HG03520 (cell line): ENCODE results near the gene SMYD3.

Experiments
- ATAC-seq: cut with Tn5 transposase; IDR thresholded peaks from one replicate; pipeline ENCODE4 v1.9.1; 2021; ENCODE audit warnings: mild to moderate bottlenecking, moderate library complexity; ENCODE audit not compliant: unreplicated experiment

SMYD3 gene

DNA sequence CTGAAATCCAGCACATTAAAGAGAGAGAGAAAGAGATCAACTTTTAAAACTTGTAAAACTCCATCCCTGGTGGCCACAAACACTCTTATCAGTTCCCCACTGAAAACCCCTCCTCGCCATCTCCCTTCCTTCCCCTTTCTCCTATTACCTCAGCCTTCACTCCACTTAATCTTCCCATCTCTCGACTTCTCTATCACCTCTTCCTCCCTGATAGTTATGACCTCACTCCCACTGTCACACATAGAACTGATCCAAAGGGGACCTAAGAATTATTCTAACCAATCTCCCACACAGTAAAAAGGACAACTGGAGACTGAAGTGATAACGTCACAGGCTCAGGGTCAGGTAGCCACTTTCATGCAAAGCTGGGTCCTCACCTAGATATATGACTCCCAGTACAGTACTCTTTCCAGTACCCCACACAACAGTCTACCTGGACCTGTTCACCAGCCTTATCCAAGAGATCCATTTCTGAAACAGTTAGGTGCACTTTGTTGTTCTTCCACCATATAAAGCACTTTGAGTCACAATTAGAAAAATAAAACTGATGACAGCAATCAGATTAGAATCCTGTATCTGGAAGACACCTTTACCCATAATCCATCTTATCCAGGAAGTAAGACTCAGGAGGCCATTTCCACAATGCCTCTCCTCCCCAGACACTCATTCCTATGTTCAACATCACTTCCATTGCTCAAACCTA is 324.8 kb downstream of the SMYD3 start:
- ATAC-seq: no peak

DNA sequence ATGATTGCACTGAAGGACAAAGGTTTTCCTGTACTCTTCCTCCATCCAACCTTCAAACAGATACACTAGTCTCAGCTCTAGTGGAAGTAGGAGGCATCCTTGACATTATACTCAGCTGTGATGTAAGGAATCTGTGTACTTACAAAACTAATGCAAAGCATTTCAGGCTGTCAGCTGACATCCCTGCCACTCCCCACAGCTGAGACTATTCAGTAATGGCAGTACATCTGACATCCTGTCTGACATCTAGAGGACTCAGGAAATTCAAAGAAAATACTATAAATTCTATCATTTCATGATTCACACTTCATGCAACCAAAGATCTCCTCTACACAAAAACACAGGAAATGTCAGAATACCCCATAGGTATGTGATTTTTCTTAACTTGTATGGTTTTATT is 325.8 kb downstream of the SMYD3 start:
- ATAC-seq: no peak

DNA sequence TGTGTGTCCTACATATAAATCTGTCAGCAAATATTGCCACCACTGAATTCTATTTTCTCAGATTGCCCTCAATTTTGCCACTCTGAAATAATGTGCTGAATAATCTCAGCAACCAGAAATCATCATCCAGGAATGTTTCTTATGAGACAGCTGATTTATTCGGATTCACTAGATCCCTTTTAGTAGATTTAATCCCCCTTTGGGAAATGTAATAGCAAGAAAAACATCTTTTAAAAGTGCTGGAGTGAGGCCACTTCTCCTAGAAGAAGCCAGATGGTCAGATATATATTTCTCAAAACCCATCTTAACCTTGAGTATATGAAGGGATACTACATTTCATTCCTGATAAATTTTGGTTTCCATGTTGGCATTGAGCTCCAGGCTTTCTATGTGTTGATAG is 327.7 kb downstream of the SMYD3 start:
- no peak for ATAC-seq

DNA sequence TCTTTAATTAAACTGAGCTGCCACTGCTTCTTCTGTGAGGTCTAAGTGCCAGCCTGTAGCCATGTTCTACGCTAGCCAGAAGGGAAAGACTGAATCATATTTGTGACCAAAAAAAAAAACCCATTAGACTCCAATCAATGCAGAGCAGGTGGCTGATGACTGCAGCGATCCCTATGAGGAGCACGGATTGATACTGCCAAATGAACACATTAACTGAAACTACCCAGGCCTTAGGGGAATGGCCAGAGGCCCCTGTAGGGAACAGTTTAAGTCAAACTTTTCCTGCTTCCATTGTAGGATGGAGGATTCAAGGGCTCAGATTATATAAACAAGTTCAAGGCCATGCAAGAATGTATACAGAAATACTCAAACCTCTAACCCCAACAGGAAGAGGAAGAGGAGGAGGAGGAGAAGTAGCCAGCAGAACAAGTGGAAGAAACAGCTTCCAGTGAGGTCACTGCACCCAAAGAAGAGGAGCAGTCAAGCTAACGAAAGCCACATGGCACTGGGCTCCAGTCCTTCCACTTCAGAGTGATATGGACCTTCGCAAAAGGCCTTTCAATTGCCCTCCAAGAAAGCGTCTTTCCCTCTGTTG is 328.3 kb downstream of the SMYD3 start:
- no peak for ATAC-seq

DNA sequence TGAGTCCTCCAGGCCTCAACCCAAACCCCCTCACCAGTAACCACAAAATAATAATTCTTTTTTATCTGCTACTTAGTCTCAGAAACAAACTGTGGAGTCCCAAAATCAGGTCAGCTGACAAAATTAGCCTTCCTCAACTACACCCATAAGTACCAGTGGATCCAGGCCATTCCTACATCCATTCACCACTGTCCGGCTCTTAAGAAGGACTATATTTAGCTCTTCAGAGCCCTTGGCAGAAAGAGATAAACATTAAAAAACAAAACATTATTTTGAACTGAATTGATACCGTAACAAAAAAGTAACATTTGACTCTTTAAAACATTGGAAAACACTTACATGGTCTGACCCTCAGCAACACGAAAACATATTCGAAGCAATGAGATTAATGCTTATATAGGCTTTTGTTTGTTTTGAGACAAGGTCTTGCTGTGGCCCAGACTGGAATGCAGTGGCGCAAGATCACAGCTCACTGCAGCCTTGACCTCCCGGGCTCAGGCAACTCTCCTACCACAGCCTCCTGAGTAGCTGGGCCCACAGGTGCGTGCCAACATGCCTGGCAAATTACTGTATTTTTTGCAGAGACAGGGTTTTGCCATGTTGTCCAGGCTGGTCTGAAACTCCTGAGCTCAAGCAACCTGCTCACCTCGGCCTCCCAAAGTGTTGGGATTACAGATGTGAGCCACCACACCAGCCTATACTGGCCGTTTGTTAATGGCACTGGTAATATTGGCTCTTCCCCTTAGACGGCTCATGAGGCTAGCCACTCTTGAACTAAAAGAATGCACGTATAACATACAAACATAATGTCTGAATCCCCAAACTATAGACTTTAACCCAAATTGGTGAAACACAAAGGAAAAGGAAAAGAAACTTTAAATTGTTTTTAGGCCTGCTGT is 330.7 kb downstream of the SMYD3 start:
- ATAC-seq: no peak

DNA sequence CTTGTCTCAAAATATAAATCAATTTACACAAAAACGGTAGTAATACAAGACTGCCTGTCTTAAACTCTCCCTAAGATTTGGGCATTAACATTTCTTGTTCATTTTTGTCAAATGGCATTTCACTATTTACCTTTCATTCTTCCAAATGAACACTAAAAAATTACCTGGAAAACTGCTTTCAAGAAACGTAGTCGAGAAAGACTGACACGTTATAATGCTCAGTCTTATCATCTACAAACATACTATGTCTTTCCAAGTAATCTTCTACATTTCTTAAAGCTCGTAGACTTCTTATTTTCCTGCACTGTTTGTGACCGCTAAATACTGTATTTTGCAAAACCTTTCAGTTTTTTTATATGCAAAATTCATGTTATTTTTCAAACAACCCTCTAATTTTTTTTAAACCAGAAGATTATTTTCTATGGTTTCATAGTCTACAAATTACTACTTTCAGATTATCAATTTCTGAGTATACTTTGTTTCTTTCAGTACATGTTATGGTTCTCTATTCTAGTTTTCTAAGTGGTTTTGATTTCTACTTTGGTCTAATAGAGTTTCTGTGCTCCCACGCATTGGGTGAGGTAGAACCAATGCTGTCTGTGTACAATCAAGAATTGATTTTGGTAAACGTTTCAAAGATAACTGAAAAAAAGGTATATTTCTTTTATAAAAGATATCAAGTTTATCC is 336.4 kb downstream of the SMYD3 start:
- peak; percentile 83 for ATAC-seq

DNA sequence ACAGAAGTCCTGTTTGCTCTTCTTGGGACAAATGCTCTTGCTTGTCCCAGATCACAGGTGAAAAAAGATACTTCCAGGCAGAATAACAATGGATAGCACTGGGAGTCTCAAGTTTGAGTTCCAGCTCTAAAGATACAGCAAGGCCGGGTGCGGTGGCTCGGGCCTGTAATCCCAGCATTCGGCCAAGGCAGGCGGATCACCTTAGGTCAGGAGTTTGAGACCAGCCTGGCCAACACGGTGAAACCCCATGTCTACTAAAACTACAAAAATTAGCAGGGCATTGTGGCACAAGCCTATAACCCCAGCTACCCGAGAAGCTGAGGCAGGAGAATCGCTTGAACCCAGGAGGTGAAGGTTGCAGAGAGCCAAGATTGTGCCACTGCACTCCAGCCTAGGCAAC is 337.6 kb downstream of the SMYD3 start:
- no peak for ATAC-seq

DNA sequence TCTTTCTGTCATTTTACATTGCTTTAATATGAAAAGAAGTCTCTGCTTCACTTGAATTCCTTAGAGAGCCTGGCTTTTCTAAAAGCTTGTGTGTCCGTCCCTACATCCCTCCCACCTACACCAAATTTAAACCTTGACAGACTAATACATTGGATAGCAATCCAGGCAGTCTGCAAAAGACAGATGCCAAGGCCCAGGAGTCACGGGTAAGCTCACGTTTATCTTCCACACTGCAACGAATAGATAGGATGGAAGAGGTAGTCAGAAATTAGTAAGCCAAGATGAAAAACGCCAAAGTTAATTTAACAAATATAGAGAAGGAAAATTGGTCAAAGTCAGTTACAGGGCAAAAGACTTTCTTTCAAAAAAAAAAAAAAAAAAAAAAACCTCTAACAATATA is 338.1 kb downstream of the SMYD3 start:
- ATAC-seq: no peak

DNA sequence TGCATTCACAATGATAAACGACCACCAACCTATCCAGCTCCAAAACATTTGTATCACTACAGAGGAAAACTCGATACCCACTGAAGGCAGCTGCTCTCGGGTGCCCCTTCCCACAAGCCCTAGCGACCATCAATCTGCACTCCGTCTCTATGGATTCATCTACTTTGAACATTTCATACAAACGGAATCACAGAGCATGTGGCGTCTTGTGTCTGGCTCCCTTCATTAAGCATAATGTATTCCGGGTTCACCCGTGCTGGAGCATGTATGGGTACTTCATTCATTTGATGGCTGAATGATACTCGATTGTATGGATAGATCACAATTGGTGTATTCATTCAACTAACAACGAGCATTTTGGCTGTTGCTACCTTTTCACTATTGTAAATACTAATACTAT is 340.2 kb downstream of the SMYD3 start:
- ATAC-seq: no peak

DNA sequence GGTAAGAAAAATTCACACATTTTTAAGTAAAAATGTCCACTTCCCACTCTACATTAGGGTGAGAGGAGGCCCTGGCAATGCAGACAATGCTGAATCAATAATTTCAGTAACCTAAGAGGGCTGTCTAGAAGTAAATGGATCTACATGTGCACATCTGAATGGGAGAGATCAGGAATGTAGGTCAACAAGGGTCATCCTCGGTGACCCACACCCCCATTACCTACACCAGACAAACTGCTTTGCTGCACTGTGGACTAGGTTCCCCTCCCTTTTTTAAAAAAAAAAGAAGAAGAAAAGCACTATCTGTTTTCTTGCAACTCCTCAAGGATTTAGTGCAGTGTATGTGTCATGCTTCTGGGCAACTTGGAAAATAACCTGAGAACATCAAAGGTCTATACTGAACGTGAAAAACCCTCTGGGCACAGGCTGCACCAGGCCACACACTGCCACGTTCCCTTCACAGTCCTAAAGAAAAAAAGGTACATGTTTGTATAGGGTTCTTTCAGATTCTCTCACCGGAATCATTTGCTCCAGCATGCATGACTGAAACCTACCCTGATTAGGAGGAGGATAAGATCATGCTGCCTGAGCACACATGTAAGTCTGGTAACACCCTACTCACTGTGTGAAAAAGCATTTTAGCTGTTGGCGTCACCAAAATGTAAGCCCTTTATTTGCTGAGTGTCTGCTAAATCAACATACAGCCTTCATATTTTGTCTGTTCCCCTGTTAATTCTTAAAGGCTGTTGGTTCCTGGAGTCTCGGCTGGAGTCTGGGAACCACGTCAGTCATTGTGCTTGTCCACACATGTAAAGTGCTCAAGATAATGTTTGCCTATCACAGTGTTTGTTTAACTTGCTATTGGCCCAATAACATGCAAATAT is 341.0 kb downstream of the SMYD3 start:
- ATAC-seq: no peak

DNA sequence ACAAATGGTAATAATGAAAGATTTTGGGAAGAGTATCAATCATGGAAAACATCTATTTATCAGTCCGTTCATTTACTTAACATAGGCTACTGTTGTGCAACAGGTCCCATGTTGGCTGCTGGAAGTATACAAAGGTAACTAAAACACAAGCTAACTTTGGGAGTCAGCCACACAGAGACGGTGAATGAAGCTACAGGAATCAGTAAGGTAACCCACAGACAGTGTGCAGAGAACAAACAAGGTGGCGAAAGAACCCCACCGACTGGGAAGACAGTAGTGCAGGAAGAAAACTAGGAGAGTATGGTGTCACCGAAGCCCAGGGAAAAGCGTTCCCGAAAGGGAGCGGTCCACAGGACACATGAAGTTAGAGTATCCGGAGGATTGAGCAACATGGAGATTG is 342.3 kb downstream of the SMYD3 start:
- ATAC-seq: no peak

DNA sequence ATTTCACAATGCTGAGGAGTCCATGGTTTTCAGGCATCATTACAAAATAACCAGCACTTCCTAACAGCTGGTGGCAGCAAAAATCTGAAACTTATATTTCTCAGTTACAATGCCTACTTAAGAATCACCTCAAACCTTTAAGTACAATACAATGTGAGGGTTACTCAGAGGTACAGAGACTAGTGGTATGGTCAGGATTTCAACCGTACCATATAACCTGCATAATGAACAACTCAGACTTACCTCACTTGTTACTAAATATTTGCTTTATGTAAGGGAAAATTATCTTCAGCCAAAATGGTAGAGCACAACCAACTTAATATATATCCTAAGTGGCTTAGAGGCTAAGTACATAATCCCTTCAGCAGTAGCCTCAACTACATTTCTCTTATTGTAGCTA is 344.5 kb downstream of the SMYD3 start:
- no peak for ATAC-seq

DNA sequence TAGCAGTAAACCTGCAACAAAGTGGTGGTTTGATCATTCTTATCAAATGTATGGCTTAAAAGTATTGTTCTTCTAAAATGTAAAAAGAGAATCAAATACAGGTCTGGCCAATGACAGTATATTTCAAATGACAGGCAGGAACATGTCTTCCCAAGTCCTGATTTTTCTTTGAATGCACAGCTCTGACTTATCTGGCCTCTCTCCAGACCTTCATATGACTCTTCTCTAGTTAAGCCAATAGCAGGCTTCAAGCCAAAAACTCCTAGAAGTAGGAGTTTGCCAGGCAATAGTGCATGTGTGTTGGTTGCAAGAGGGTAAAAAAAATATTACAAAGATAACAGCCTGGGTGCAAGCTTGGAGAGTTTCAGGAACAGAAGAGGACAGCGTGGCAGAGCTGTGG is 345.5 kb downstream of the SMYD3 start:
- no peak for ATAC-seq

DNA sequence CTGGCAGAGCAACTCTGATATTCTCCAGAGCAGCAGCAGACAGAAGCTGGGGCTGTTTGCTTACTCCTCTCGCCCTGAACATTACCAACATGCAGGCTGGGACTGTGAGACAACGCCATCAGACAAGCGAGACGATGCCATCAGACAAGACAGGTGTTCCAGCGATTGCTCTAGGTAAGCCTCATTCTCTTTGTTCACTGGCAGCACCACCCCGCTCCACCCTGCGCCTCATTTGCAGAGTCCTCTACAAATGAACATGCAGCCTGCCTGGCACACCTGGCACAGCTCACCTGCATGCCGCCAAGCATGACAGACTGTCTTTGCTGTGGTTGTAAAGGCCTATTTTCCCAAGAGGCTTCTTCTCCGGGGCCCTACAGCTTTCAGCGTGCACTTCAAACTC is 346.2 kb downstream of the SMYD3 start:
- no peak for ATAC-seq

DNA sequence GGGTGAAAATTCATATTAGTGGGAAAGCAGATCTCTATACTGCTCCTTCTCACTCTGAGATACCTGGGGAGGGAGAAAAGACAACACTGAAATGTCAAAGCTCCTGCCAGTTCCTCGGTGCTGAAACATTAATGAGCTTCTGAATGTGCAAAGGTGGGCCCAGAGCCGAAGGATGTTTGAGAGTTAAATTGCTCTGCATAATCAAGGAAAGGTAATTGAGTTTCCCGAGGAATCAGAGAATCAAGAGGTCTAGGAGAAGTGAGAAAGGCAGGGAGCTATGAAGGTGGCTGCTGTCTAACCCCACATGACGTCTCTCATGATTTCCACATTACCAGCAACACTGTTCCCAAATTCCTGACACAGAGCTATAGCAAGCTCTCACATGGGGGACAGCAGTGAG is 346.7 kb downstream of the SMYD3 start:
- ATAC-seq: no peak

DNA sequence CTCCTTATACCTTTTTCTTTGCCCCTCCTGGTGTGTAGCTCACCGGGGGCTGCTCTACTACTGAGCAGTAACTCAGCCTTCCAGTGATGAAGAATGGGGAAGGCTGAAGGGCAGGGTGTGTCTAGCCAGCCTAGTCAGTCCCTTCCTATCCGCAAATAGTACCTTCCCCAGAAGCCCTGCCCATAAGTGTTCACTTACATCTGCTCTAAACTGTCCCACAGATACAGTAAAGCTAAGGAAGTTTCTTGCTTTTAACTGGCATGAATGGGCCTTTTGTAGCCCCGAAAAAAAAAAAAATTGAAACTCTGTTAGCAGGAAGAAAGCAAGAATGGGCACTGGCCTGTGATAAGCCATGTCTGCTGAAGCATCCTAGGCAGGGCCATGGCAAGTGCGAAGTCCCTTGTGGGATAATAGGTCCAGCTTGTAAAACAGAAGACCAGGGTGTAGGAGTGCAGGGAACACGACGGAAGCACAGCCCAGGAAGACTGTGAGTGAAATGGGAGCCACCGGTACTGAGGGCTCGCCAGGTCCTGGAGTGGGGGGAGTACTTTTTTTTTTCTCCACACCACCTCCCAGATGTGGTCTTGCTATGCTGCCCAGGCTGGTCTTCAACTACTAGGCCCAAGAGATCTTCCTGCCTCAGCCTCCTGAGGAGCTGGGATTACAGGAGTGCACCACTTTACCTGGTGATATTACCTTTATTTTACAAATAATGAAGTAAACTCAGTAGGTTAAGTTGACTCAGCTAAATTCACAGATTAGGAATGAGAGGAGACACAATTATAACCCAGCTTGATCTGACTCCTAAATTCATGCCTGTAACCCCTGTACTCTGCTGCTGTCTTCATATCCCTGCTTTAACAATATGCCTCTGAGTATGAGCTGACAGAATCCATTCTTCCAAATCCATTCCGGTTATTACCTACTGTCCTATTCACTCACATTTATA is 347.5 kb downstream of the SMYD3 start:
- no peak for ATAC-seq

DNA sequence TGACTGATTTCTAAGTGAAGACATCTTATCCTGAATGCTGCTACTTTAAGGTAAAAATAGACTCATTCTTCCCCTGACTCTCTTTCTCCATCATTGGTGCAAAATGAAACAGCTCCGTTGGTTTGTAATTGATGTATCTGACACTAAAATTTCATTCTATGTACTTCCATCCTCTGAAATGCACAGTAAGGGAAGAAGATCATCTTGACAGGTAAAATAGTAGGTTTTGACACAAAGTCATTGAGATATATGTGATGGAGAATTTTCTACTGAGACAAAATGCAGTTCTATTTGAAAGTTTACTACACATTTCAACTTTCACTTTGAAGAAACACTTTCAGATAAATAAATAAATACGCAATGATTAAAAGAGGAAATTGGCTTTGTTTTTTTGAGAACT is 348.9 kb downstream of the SMYD3 start:
- no peak for ATAC-seq

DNA sequence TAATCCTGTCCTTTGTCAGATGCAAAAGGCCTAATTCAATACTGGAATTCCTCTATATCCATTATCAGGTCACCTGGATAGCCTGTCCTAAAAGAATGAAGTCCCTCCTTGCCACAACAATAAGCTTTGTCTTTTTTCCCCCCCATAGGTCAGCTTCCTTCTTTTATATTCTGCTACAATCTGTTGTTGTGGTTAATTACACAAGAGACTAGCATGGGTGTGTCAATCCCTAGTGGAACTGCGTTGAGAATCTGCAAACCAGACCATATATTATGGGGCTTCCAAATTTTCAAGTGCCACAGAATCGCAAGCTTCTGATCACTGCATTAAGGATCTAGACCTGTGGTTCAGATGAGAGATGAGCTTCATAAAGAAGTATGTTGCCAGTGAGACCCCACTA is 349.6 kb downstream of the SMYD3 start:
- ATAC-seq: no peak

DNA sequence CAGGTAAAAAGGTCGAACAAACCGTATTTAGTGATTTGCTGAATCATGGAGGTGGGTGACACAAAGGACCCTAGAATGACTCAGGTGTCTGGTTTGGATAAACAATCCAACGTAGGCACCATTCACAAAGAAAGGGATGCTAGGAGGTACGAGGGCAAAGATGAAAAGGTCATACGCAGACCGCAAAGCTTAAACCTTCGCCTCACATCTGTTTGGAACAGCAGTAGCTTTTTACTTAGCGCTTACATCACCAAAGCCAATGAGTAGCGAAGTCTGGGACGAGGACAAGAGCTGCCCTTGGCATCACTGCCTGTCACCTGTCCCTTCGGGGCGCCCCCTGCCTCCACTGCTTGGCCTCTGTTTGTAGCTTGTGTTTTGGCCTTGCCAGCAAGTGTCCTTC is 350.2 kb downstream of the SMYD3 start:
- no peak for ATAC-seq
